ENCODE results near the gene PBX2. TPM values are rescaled to one million over a fixed set of nuclear protein-coding genes. Genes with fewer than 3 reads are reported as not detected.

The PBX2 gene
- total and polyA plus RNA-seq, 4 donors: 11.5 to 91.2 (median 65.0) TPM

DNA sequence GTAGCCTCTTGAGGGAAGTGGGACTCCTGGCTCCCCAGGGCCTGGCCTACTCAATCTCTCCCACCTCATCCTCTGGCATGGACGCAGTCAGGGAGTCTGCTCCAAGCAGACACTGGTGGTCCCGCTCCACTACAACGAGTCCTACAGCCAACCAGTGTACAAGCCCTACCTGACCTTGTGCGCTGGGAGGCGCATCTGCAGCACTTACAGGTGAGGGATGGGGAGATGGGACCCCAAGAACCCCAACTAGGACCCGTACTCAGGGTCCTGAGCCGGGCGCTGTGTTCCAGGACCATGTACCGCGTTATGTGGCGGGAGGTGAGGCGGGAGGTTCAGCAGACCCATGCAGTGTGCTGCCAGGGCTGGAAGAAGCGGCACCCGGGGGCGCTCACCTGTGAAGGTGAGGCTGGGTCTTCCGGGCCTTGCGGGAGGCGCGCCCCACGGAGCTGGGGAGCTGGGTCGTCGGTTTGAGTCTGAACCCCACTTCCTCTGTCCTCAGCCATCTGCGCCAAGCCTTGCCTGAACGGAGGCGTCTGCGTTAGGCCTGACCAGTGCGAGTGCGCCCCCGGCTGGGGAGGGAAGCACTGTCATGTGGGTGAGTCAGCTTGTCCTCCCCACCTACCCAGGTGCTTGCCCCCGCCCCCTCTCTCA lies 23.5 kb downstream of the PBX2 start:
- intact Hi-C loops (cut with DNase I): no loop called here
- peaks cover 0 to 7% of the 10 kb centered on the region in 2 donors for H3K36me3 ChIP-seq (ENCODE audit: control insufficient read depth in 1 of 2, insufficient read depth in 2 of 2, low read length in 1 of 2)
- H3K27ac ChIP-seq (ENCODE audit: low read depth in 1 of 2, low read length in 2 of 2): no peak overlapping the region
- H3K4me3 ChIP-seq (ENCODE audit: low read length in 2 of 2): no peak overlapping the region
- no peaks in the 10 kb centered on the region for H3K9me3 ChIP-seq (ENCODE audit: control insufficient read depth, low read length)
- WGBS, 2 donors: 74 to 75% methylated on average over 30 of the region's 30 CpGs
- no peaks in the 10 kb centered on the region for H3K27me3 ChIP-seq (ENCODE audit: control insufficient read depth in 1 of 2, insufficient read depth in 2 of 2, low read length in 1 of 2)
- H3K4me1 ChIP-seq (ENCODE audit: control insufficient read depth in 1 of 2, insufficient read depth in 2 of 2, low read length in 2 of 2): no peaks in the 10 kb centered on the region
- ATAC-seq (ENCODE audit: low FRiP score) (no peak), DNase-seq (peak; percentile 45 to 74)

DNA sequence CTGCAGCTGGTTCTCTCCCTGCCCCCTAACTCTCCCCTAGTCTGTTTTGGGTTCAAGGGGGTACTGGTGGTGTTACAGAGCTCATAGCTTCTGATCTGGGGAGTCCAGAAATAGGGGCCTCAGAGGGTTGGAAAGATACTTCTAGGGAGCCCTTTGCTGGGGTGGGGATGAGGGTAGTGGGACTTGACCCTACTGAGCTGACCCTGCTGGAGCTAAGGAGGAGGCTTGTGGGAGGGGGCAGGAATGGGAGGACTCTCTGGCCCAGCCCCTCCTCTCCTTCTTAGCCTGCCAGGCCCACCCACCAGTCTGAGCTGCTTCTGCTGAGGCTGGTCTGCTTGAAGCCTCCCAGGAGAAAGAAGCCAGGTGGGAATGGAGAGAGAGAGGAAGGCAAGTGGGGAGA lies 25.7 kb downstream of the PBX2 start, which contains the start of gene EGFL8:
TSS of gene EGFL8 (plus strand) at position 301 of the 400 bp plus-strand sequence. CDS start 1,571 bp downstream, outside the sequence.
- DNase-seq (peak; percentile 22 to 36), ATAC-seq (ENCODE audit: low FRiP score) (no peak)
- peaks cover 0 to 4% of the 10 kb centered on the region in 2 donors for H3K36me3 ChIP-seq (ENCODE audit: control insufficient read depth in 1 of 2, insufficient read depth in 2 of 2, low read length in 1 of 2)
- H3K27ac ChIP-seq (ENCODE audit: low read depth in 1 of 2, low read length in 2 of 2): no peak within 1 kb of the TSS
- H3K4me1 ChIP-seq (ENCODE audit: control insufficient read depth in 1 of 2, insufficient read depth in 2 of 2, low read length in 2 of 2): no peaks in the 10 kb centered on the region
- no peaks in the 10 kb centered on the region for H3K9me3 ChIP-seq (ENCODE audit: control insufficient read depth, low read length)
- H3K4me3 ChIP-seq (ENCODE audit: low read length in 2 of 2): no peak within 1 kb of the TSS
- intact Hi-C loops (cut with DNase I): no loop called here
- no peaks in the 10 kb centered on the region for H3K27me3 ChIP-seq (ENCODE audit: control insufficient read depth in 1 of 2, insufficient read depth in 2 of 2, low read length in 1 of 2)

DNA sequence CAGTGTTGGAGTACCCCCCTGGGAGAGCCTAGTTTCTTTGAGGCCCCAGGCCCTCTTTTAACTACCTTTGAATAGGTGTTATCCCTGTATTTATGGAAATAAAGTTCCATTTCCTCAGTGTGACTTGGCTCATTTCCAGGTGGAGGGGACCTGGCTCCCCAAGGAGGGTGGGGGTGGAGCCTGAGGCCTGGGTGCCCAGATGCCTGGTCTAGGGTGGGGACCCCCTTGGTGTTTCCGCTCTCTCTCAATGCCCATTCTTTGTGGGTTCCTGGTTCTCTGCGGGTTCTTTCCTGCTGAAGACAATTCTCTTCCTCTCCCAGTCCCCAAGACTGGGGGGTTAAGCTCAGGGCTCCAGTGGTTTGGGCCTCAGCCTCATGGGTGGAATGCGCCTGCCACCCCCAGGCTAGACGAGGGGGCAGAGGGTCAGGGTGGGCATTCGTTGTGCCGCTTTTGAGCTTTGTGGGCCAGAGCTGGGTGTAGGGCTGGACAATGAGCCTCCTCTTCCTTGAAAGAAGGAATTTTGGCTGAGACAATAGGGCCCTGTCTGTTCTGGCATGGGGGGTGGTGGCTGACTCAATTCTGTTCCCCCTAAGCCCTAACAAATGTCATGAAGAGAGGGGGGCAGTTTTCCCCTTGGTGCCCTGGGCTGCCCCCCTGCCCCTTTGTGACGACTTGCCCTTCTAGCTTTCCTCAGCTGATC lies 26.3 kb downstream of the PBX2 start:
- H3K9me3 ChIP-seq (ENCODE audit: control insufficient read depth, low read length): no peaks in the 10 kb centered on the region
- H3K27me3 ChIP-seq (ENCODE audit: control insufficient read depth in 1 of 2, insufficient read depth in 2 of 2, low read length in 1 of 2): no peaks in the 10 kb centered on the region
- no peak overlapping the region for H3K4me3 ChIP-seq (ENCODE audit: low read length in 2 of 2)
- H3K27ac ChIP-seq (ENCODE audit: low read depth in 1 of 2, low read length in 2 of 2): no peak overlapping the region
- 81 to 84% methylated on average over 7 of the region's 7 CpGs for WGBS, 2 donors
- ATAC-seq (ENCODE audit: low FRiP score) (no peak), DNase-seq (peak; percentile 17 to 35)
- H3K4me1 ChIP-seq (ENCODE audit: control insufficient read depth in 1 of 2, insufficient read depth in 2 of 2, low read length in 2 of 2): no peaks in the 10 kb centered on the region
- H3K36me3 ChIP-seq (ENCODE audit: control insufficient read depth in 1 of 2, insufficient read depth in 2 of 2, low read length in 1 of 2): peaks cover 0 to 4% of the 10 kb centered on the region in 2 donors
- intact Hi-C loops (cut with DNase I): no loop called here

DNA sequence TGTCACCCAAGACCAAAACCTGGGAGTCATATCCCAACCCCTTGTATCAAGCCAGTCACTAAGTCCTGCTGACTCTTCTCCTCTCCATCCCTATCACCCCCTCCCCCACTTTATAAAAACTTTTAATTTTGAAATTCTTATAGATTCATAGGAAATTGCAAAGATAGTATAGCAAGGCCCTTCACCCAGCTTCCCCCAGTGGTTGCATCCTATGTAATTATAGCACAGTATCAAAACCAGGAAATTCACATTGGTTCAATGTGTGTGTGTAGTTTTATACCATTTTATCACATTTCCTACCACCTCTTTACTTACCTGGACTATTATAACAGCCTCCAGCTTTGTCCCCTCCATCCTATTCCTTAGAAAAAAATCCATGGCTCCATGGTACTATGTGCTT lies 31.9 kb downstream of the PBX2 start:
- intact Hi-C loops (cut with DNase I): no loop called here

DNA sequence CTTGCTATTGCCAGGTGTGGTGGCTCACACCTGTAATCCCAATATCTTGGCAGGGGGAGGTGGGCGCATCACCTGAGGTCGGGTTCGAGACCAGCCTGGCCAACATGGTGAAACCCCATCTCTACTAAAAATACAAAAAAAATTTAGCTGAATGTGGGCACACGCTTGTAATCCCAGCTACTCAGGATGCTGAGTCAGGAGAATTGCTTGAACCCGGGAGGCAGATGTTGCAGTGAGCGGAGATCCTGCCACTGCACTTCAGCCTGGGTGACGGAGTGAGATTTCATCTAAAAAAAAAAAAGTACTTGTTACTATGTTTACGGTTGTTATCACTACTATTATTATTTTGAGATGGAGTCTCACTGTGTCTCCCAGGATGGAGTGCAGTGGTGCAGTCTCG lies 33.1 kb downstream of the PBX2 start:
- DNase-seq (peak in 1 of 2 donors; percentile 3), ATAC-seq (ENCODE audit: low FRiP score) (no peak)
- intact Hi-C loops (cut with DNase I): no loop called here
- Histone ChIP-seq H3K4me3 (ENCODE audit: low read length in 2 of 2) (no peak overlapping the region), H3K9me3 (ENCODE audit: control insufficient read depth, low read length) (no peaks in the 10 kb centered on the region), H3K4me1 (ENCODE audit: control insufficient read depth in 1 of 2, insufficient read depth in 2 of 2, low read length in 2 of 2) (peaks cover 0 to 3% of the 10 kb centered on the region in 2 donors), H3K36me3 (ENCODE audit: control insufficient read depth in 1 of 2, insufficient read depth in 2 of 2, low read length in 1 of 2) (peaks cover 0 to 5% of the 10 kb centered on the region in 2 donors), H3K27ac (ENCODE audit: low read depth in 1 of 2, low read length in 2 of 2) (no peak overlapping the region), H3K27me3 (ENCODE audit: control insufficient read depth in 1 of 2, insufficient read depth in 2 of 2, low read length in 1 of 2) (no peaks in the 10 kb centered on the region)
- WGBS, 2 donors: 84 to 89% methylated on average over 9 of the region's 9 CpGs

More for the DNA sequence above, 31.9 kb downstream of the PBX2 start:
- Histone ChIP-seq H3K27me3 (ENCODE audit: control insufficient read depth in 1 of 2, insufficient read depth in 2 of 2, low read length in 1 of 2) (no peaks in the 10 kb centered on the region), H3K4me1 (ENCODE audit: control insufficient read depth in 1 of 2, insufficient read depth in 2 of 2, low read length in 2 of 2) (peaks cover 0 to 3% of the 10 kb centered on the region in 2 donors), H3K27ac (ENCODE audit: low read depth in 1 of 2, low read length in 2 of 2) (no peak overlapping the region), H3K9me3 (ENCODE audit: control insufficient read depth, low read length) (no peaks in the 10 kb centered on the region), H3K4me3 (ENCODE audit: low read length in 2 of 2) (no peak overlapping the region), H3K36me3 (ENCODE audit: control insufficient read depth in 1 of 2, insufficient read depth in 2 of 2, low read length in 1 of 2) (peaks cover 0 to 7% of the 10 kb centered on the region in 2 donors)
- DNase-seq (no peak), ATAC-seq (ENCODE audit: low FRiP score) (no peak)

- peak overlapping the region; percentile 24 to 64 for H3K4me3 ChIP-seq (ENCODE audit: low read length in 2 of 2)
- H3K27ac ChIP-seq (ENCODE audit: low read depth in 1 of 2, low read length in 2 of 2): peak overlapping the region; percentile 17 to 78
- no peaks in the 10 kb centered on the region for H3K27me3 ChIP-seq (ENCODE audit: control insufficient read depth in 1 of 2, insufficient read depth in 2 of 2, low read length in 1 of 2)
- ATAC-seq (ENCODE audit: low FRiP score) (peak; percentile 75), DNase-seq (peak; percentile 80 to 85)
- intact Hi-C loops (cut with DNase I): loop anchor here (1.0 to 2.0 kb wide), 4 partner anchors 22 to 36 kb away; partner anchors contain the start of genes AGPAT1 (in 1 of the 2) and FKBPL (in 1 of the 2)
- H3K4me1 ChIP-seq (ENCODE audit: control insufficient read depth in 1 of 2, insufficient read depth in 2 of 2, low read length in 2 of 2): peaks cover 0 to 3% of the 10 kb centered on the region in 2 donors
- 4 to 7% methylated on average over 33 to 34 of the region's 34 CpGs for WGBS, 2 donors
- H3K9me3 ChIP-seq (ENCODE audit: control insufficient read depth, low read length): no peaks in the 10 kb centered on the region
- H3K36me3 ChIP-seq (ENCODE audit: control insufficient read depth in 1 of 2, insufficient read depth in 2 of 2, low read length in 1 of 2): peaks cover 0 to 5% of the 10 kb centered on the region in 2 donors
Observed at GRCh38 chr6:32154514-32155161, 35.4 kb downstream of the PBX2 start.

- peak within 1 kb of the TSS; percentile 64 to 73 for H3K4me3 ChIP-seq (ENCODE audit: low read length in 2 of 2)
- peaks cover 0 to 5% of the 10 kb centered on the region in 2 donors for H3K36me3 ChIP-seq (ENCODE audit: control insufficient read depth in 1 of 2, insufficient read depth in 2 of 2, low read length in 1 of 2)
- intact Hi-C loops (cut with DNase I): loop anchor here (1.0 to 2.0 kb wide), 4 partner anchors 23 to 35 kb away; partner anchors contain the start of genes AGPAT1 (in 1 of the 2) and FKBPL (in 1 of the 2)
- peaks cover 0 to 3% of the 10 kb centered on the region in 2 donors for H3K4me1 ChIP-seq (ENCODE audit: control insufficient read depth in 1 of 2, insufficient read depth in 2 of 2, low read length in 2 of 2)
- H3K27me3 ChIP-seq (ENCODE audit: control insufficient read depth in 1 of 2, insufficient read depth in 2 of 2, low read length in 1 of 2): no peaks in the 10 kb centered on the region
- 0% methylated on average over 52 of the region's 52 CpGs for WGBS, 2 donors
- H3K27ac ChIP-seq (ENCODE audit: low read depth in 1 of 2, low read length in 2 of 2): peak within 1 kb of the TSS; percentile 49 to 87
- ATAC-seq (ENCODE audit: low FRiP score): peak; percentile 93
- no peaks in the 10 kb centered on the region for H3K9me3 ChIP-seq (ENCODE audit: control insufficient read depth, low read length)
- peak; percentile 95 to 96 for DNase-seq
Observed at GRCh38 chr6:32153564-32154513, 36.2 kb downstream of the PBX2 start, which contains the start of gene PPT2. Gene PPT2 (plus strand): TSS chr6:32154141. CDS start chr6:32154595, 454 bp downstream.

Measured in aorta (tissue), 5 donors.